ENCODE data around the gene CSPG4. TPM values are rescaled to one million over a fixed set of nuclear protein-coding genes. Genes with fewer than 3 reads are reported as not detected.
"Not testable (repeated sequence)": the region's sequence is repeated elsewhere in the genome, so short reads cannot be mapped to it uniquely, and the experiment has no call there.

CSPG4 gene
- total and polyA plus RNA-seq, 9 donors, result 3.3 to 30.0 (median 5.2) TPM

DNA sequence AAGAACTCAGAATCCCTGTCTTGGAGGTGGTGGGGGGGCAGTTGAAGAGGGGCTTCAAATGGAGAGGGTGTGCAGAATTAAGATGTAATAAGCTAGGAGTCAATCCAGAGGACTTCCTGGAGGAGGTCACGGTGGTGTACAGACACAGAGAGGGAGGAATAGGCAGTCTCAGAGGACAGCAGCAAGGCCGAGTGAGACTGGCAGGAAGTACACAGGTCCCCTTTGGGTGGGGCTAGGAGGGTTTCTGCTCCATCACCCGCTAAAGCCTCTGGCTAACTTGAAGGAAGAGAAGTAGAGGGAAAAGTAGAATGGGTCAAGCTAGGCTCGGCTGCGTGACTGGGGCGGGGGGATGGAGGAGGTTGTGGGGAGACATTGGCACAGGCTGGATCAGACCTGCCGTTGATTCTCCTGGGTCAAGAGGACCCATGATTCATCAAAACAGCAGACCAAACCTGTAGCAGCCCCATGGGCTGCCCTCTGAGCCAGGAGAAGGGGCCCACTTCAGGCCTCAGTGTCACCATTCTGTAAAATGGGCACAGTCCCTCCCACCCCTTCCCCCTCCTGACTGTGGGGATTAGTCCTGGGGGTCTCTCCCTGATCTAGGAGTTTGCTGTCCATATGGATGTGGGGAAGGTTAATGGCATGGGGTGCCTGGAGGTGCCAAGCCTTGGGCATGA is 16.9 kb downstream of the CSPG4 start:
- no peaks in the 10 kb centered on the region for H3K27me3 ChIP-seq
- intact Hi-C loops (cut with DNase I), result loop anchor here in 1 of 4 donors (10.0 kb wide), 1 partner anchor 331 kb away; the partner anchor contains the start of gene MAN2C1
- no peaks in the 10 kb centered on the region for H3K9me3 ChIP-seq
- DNase-seq, result peak in 1 of 5 donors; percentile 30
- TF ChIP-seq, protein P1, sequence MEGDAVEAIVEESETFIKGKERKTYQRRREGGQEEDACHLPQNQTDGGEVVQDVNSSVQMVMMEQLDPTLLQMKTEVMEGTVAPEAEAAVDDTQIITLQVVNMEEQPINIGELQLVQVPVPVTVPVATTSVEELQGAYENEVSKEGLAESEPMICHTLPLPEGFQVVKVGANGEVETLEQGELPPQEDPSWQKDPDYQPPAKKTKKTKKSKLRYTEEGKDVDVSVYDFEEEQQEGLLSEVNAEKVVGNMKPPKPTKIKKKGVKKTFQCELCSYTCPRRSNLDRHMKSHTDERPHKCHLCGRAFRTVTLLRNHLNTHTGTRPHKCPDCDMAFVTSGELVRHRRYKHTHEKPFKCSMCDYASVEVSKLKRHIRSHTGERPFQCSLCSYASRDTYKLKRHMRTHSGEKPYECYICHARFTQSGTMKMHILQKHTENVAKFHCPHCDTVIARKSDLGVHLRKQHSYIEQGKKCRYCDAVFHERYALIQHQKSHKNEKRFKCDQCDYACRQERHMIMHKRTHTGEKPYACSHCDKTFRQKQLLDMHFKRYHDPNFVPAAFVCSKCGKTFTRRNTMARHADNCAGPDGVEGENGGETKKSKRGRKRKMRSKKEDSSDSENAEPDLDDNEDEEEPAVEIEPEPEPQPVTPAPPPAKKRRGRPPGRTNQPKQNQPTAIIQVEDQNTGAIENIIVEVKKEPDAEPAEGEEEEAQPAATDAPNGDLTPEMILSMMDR (IDR thresholded peaks at IDR 0.05), result no peak
- TF ChIP-seq POLR2A (IDR thresholded peaks at IDR 0.05) (no peak), EP300 (IDR thresholded peaks at IDR 0.05) (no peak)
- H3K4me1 ChIP-seq (ENCODE audit: insufficient read depth), result peaks cover 20% of the 10 kb centered on the region
- H3K36me3 ChIP-seq, result no peaks in the 10 kb centered on the region
- H3K4me3 ChIP-seq, result no peak overlapping the region
- no peak overlapping the region for H3K27ac ChIP-seq
- 71 to 77% (median 73%) methylated on average over 7 of the region's 7 CpGs for WGBS, 3 donors

DNA sequence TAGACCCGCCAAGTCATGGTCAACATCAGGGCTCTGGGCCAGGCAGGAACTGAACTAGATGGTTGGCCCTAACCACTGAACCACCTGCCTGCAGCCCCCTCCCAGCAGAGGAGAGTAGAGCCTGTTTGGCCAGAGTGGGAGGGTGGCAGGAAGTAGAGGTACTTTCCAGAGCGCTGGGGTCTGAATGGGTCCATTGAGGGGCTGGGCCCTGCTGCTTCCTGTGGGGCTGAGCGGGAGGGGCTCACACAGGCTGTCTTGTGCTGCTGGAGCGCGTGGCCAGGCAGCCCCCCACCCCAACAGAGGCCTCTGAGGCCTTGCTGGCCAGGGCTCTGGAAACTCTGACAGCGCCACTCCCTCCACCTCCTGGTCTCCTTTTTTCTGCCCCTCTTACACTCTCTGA is 17.4 kb downstream of the CSPG4 start:
- DNase-seq, result peak in 2 of 5 donors; percentile 43 to 44
- no peak overlapping the region for H3K4me3 ChIP-seq
- TF ChIP-seq, protein P1 (IDR thresholded peaks at IDR 0.05), result no peak
- TF ChIP-seq EP300 (IDR thresholded peaks at IDR 0.05) (no peak), POLR2A (IDR thresholded peaks at IDR 0.05) (no peak)
- H3K4me1 ChIP-seq (ENCODE audit: insufficient read depth), result peaks cover 17% of the 10 kb centered on the region
- no peaks in the 10 kb centered on the region for H3K36me3 ChIP-seq
- no peaks in the 10 kb centered on the region for H3K27me3 ChIP-seq
- intact Hi-C loops (cut with DNase I), result loop anchor here in 1 of 4 donors (10.0 kb wide), 1 partner anchor 330 kb away; the partner anchor contains the start of gene MAN2C1
- H3K27ac ChIP-seq, result no peak overlapping the region
- H3K9me3 ChIP-seq, result no peaks in the 10 kb centered on the region
- WGBS, 3 donors, result 57 to 80% (median 80%) methylated on average over 6 of the region's 6 CpGs

DNA sequence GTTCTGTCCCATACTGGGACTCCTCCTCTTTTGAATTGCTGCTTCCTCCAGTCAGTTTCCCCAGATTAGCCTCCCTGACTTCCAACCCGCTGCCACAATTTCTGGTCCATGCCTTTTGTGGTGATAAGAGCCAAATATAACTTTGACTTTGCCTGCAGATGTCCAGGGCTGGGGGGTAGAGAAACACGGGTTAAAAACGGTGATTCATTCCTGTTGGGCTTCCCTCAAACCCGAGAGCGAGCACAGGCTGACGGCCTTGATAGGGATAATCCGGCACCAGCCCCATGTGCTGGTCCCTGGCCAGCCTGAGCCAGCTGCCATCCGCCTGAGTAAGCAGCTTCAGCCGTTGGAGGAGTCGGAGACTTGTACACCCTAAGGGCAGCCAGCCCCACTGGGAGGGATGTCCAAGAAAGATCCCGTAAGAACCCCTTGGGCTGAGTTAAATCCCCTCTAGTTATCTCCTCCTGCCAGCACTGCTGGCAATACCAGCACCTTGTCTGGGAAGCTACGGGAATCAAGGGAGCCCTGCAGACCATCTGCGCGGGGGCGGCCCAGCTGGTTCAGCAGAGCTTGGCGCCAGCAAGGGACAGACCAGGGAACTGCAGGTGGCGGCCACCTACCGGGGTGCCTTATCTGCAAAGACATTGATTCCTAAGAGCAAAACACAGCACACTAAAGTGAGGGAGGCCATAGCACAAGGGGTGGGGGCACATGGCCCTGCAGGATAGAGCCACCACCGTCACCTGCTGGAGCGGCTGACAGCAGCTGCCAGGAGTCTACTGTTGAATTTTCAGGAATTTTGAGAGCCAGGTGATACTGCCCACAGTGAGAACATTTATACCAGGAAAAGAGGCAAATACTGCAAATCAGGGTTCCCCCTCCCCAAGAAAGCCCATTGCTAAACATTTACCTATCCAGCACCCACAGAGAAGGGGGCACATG is 18.1 kb downstream of the CSPG4 start:
- Histone ChIP-seq H3K36me3 (no peaks in the 10 kb centered on the region), H3K27ac (peak overlapping the region in 1 of 2 donors; percentile 61), H3K4me1 (ENCODE audit: insufficient read depth) (peaks cover 15% of the 10 kb centered on the region), H3K27me3 (no peaks in the 10 kb centered on the region), H3K9me3 (no peaks in the 10 kb centered on the region), H3K4me3 (no peak overlapping the region)
- WGBS, 3 donors, result 11 to 18% (median 11%) methylated on average over 17 to 20 of the region's 20 CpGs
- intact Hi-C loops (cut with DNase I), result loop anchor here in 1 of 4 donors (10.0 kb wide), 1 partner anchor 330 kb away; the partner anchor contains the start of gene MAN2C1
- peak; percentile 86 to 91 (median 88) for DNase-seq
- TF ChIP-seq EP300 (IDR thresholded peaks at IDR 0.05), result no peak
- TF ChIP-seq, protein P1 (IDR thresholded peaks at IDR 0.05), result peak in 1 of 3 donors; percentile 20

DNA sequence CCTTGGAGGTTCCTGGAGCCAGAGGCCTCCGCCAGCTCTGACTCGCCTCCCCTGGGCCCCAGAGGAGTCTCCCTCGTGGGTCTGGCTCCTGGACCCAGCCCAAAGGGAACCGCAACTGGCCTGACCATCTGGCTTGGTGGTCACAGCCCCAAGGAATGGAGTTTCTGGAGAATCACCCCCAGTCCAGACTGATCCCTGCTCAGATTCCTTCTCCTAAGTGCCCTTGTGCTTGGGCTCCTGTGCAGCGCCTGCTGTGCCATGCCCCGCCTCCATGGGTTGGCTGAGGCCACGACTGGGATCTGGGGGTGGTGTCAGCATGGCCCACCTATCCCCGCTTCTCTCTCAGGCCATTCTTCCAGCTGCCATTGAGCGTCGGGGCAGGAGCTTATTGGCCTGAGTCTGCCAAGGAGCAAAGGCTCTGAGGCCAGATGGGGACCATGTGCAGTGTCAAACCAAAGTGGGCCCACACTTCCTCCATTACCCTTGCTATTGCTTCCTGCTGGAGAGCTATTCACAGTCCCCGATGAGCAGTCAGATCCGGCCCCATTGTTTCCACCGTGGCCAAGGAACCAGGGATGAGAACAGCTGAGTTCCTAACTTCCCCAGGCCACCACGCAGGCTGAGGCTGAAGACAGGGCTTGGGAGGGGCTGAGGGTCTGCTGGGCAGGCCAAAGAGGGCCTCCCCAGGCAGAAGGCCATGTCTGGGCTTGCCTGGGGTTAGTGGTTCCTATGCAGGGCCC is 19.0 kb downstream of the CSPG4 start:
- no peak for TF ChIP-seq EP300 (IDR thresholded peaks at IDR 0.05)
- TF ChIP-seq, protein P1 (IDR thresholded peaks at IDR 0.05), result no peak
- TF ChIP-seq POLR2A (IDR thresholded peaks at IDR 0.05), result no peak
- peak in 2 of 5 donors; percentile 41 to 43 for DNase-seq
- intact Hi-C loops (cut with DNase I), result loop anchor here in 1 of 4 donors (10.0 kb wide), 1 partner anchor 329 kb away; the partner anchor contains the start of gene MAN2C1
- Histone ChIP-seq H3K27ac (peak overlapping the region in 1 of 2 donors; percentile 61), H3K9me3 (no peaks in the 10 kb centered on the region), H3K36me3 (no peaks in the 10 kb centered on the region), H3K27me3 (no peaks in the 10 kb centered on the region), H3K4me1 (ENCODE audit: insufficient read depth) (peaks cover 15% of the 10 kb centered on the region), H3K4me3 (no peak overlapping the region)
- 21 to 33% (median 28%) methylated on average over 14 of the region's 14 CpGs for WGBS, 3 donors

DNA sequence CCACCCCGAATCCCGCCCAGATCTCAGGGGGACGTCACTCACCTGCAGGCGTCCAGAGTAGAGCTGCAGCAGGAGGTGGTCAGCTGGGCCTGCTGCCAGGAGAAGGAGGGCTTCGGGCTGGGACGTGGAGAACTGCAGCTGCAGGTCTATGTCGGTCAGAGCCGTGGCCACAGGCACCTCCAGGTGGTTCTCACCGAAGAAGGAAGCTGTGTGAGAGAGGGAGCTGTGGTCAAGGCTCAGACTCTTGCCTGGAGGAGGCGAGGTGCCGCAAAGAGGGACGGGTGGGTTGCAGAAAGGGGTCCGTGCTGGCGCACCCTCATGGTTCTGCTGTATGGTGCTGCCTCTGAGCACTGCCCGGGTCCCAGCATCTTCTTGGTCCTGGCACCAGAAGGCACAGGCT is 19.6 kb downstream of the CSPG4 start:
- intact Hi-C loops (cut with DNase I), result loop anchor here in 1 of 4 donors (10.0 kb wide), 1 partner anchor 328 kb away; the partner anchor contains the start of gene MAN2C1
- H3K4me1 ChIP-seq (ENCODE audit: insufficient read depth), result peaks cover 15% of the 10 kb centered on the region

DNA sequence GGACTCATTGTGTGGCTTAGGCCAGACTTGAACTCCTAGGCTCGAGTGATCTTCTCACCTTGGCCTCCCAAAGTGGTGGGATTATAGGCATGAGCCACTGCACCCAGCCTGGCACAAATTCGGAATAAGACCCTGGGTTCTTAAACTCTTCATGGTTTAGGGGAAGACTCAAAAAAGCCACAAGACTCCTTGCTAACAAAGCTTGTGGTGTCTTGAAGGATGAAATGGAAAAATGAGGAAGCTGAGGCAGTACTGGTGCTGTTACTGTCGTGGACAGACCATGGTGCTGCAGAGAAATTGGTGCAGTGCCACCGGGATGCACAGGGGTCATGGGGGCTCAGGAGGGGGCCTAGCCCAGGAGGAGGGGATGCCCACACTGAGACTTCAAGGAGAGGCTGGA is 20.3 kb downstream of the CSPG4 start:
- H3K36me3 ChIP-seq, H3K9me3 ChIP-seq, H3K27ac ChIP-seq, H3K4me3 ChIP-seq, H3K27me3 ChIP-seq: not testable (repeated sequence)
- DNase-seq, result peak in 1 of 5 donors; percentile 30
- intact Hi-C loops (cut with DNase I), result loop anchor here in 1 of 4 donors (10.0 kb wide), 1 partner anchor 328 kb away; the partner anchor contains the start of gene MAN2C1
- 68 to 80% (median 74%) methylated on average over 4 of the region's 4 CpGs for WGBS, 3 donors
- H3K4me1 ChIP-seq (ENCODE audit: insufficient read depth), result peaks cover 15% of the 10 kb centered on the region

More for the DNA sequence above, 19.6 kb downstream of the CSPG4 start:
- H3K27ac ChIP-seq, H3K36me3 ChIP-seq, H3K4me3 ChIP-seq, H3K27me3 ChIP-seq, H3K9me3 ChIP-seq: not testable (repeated sequence)
- DNase-seq, result peak in 1 of 5 donors; percentile 29
- 63 to 69% (median 68%) methylated on average over 10 to 13 of the region's 15 CpGs for WGBS, 3 donors

Data from ovary (tissue), 9 donors.